ENCODE results near the gene RBFOX2.

The RBFOX2 gene

DNA sequence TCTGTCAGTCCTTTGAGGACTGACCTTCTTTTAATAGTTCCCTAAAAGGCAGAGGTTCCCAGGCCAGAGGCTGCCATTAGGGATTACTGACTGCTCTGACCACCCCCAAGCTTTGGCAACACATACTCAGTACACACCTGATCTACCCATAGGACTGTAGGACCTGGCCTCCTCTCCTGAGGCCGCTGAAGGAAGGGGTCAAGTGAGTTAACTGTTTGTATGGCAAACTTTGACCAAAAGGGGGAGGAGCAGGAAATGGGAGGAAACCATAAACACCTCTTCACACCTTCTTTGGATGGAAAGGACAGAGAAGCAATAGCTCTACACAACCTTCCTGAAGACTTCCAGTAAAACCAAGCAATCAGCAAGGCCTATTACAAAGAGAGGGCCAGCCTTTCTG, 207.0 kb downstream of the RBFOX2 start:
- no peak overlapping the region for H3K4me3 ChIP-seq (ENCODE audit: low read depth, low read length)
- H3K9me3 ChIP-seq (ENCODE audit: severe bottlenecking): no peaks in the 10 kb centered on the region
- no peak overlapping the region for H3K27ac ChIP-seq
- no peaks in the 10 kb centered on the region; the same call in 1 of the 2 replicates for H3K36me3 ChIP-seq
- TF ChIP-seq, protein P1, sequence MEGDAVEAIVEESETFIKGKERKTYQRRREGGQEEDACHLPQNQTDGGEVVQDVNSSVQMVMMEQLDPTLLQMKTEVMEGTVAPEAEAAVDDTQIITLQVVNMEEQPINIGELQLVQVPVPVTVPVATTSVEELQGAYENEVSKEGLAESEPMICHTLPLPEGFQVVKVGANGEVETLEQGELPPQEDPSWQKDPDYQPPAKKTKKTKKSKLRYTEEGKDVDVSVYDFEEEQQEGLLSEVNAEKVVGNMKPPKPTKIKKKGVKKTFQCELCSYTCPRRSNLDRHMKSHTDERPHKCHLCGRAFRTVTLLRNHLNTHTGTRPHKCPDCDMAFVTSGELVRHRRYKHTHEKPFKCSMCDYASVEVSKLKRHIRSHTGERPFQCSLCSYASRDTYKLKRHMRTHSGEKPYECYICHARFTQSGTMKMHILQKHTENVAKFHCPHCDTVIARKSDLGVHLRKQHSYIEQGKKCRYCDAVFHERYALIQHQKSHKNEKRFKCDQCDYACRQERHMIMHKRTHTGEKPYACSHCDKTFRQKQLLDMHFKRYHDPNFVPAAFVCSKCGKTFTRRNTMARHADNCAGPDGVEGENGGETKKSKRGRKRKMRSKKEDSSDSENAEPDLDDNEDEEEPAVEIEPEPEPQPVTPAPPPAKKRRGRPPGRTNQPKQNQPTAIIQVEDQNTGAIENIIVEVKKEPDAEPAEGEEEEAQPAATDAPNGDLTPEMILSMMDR (IDR thresholded peaks at IDR 0.05; ENCODE audit: low read depth, low read length): no peak
- no peaks in the 10 kb centered on the region for H3K27me3 ChIP-seq (ENCODE audit: insufficient read depth, low read depth, severe bottlenecking)
- DNase-seq: no peak

DNA sequence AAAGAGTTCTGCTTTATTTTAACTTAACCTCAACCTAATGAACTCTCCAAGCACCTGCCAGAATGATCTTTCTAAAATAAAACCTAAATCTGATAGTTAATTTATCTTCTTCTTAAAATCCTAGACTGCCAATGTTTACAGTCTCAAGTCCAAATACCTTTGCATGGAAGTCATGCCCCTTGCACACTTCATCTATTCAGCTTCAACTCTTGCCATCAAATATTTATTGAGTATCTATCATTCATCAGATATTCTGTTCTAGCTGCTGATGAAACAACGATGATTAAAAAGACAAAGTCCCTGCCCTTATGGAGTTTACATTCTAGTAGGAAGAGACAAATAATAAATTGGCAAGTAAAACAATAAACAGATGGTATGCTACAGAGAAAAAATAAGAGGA, 209.2 kb downstream of the RBFOX2 start:
- DNase-seq: no peak
- TF ChIP-seq, protein P1 (IDR thresholded peaks at IDR 0.05; ENCODE audit: low read depth, low read length): no peak
- H3K4me3 ChIP-seq (ENCODE audit: low read depth, low read length): no peak overlapping the region
- H3K36me3 ChIP-seq: no peaks in the 10 kb centered on the region; the same call in 1 of the 2 replicates
- no peaks in the 10 kb centered on the region for H3K27me3 ChIP-seq (ENCODE audit: insufficient read depth, low read depth, severe bottlenecking)
- H3K27ac ChIP-seq: no peak overlapping the region
- no peaks in the 10 kb centered on the region for H3K9me3 ChIP-seq (ENCODE audit: severe bottlenecking)

DNA sequence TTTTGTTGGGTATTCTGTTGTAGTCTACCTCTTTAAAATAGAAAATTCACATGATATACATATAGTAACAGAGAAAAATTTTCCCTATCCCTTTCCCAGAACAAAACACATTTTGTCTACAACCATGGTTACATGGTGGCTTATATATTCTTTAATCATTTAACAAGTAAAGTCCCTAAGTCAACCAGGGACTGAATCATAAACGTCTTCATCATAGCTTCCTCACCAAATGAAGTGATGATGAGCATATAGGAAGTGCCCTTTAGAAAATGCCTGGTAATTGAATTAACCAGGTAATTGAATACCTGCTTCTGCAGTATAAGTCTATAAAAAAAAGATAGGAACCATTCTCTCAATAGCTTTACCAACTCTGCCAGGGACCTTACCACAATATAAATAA, 209.7 kb downstream of the RBFOX2 start:
- no peak overlapping the region for H3K4me3 ChIP-seq (ENCODE audit: low read depth, low read length)
- H3K9me3 ChIP-seq (ENCODE audit: severe bottlenecking): no peaks in the 10 kb centered on the region
- no peaks in the 10 kb centered on the region for H3K27me3 ChIP-seq (ENCODE audit: insufficient read depth, low read depth, severe bottlenecking)
- no peaks in the 10 kb centered on the region; the same call in 1 of the 2 replicates for H3K36me3 ChIP-seq
- no peak for DNase-seq
- TF ChIP-seq, protein P1 (IDR thresholded peaks at IDR 0.05; ENCODE audit: low read depth, low read length): no peak
- no peak overlapping the region for H3K27ac ChIP-seq

DNA sequence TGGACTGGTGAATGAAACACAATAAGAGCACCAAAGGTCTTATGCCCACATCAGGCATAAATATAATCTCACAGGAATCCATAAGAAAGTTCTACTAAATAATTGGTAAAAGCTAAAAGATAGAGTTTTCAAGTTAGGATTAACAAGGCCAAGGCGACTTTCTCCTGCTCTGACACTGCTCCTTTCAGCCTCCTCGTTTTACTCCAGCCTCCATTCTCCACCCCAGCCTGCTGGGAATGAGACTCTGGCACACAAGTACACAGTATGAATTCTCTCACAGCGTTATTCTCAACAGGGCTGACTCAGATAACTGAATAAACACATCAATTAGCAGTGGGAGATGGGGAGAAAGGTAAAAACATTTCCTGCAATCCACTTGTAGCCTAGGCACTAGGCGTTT, 216.0 kb downstream of the RBFOX2 start:
- no peak for DNase-seq
- Histone ChIP-seq H3K4me3 (ENCODE audit: low read depth, low read length) (no peak overlapping the region), H3K9me3 (ENCODE audit: severe bottlenecking) (no peaks in the 10 kb centered on the region)

DNA sequence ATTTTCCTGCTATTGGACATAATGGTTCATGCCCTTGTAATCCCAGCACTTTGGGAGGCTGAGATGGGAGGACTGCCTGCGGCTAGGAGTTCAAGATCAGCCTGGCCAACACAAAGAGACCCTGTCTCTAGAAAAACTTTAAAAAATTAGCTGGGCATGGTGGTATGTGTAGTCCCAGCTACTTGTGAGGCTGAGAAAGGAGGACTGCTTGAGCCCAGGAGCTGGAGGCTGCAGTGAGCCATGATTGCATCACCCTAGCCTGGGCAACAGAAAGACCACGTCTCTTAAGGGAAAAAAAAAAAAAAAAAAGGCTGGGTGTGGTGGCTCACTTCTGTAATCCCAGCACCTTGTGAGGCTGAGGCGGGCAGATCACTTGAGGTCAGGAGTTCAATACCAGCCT, 217.0 kb downstream of the RBFOX2 start:
- TF ChIP-seq, protein P1 (IDR thresholded peaks at IDR 0.05; ENCODE audit: low read depth, low read length): no peak
- H3K4me3 ChIP-seq (ENCODE audit: low read depth, low read length): no peak overlapping the region
- no peak overlapping the region for H3K27ac ChIP-seq
- peaks cover 12% of the 10 kb centered on the region for H3K36me3 ChIP-seq
- no peaks in the 10 kb centered on the region for H3K9me3 ChIP-seq (ENCODE audit: severe bottlenecking)
- H3K27me3 ChIP-seq (ENCODE audit: insufficient read depth, low read depth, severe bottlenecking): no peaks in the 10 kb centered on the region
- no peak for DNase-seq

More for the DNA sequence above, 216.0 kb downstream of the RBFOX2 start:
- Histone ChIP-seq H3K36me3 (peaks cover 12% of the 10 kb centered on the region), H3K27ac (no peak overlapping the region), H3K27me3 (ENCODE audit: insufficient read depth, low read depth, severe bottlenecking) (no peaks in the 10 kb centered on the region)
- TF ChIP-seq, protein P1 (IDR thresholded peaks at IDR 0.05; ENCODE audit: low read depth, low read length): no peak

DNA sequence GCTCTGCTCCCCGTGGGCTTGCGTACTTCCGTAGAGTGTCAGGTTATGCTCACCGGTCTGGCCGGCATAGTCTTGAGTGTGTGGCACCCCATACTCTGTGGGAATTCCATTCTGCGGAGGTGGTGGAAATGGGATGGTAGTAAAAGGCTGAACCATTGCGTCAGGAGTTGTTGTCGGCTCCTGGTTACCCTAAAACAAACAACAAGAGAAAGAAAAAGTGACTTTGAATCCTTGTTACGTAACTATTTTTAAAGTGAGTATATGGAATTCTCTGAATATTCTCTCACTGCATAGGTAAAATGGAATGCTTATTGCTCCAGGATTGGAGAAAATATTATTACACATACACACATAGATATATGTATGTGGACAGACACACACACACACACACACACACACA, 218.8 kb downstream of the RBFOX2 start:
- H3K4me3 ChIP-seq (ENCODE audit: low read depth, low read length): no peak overlapping the region
- no peaks in the 10 kb centered on the region for H3K9me3 ChIP-seq (ENCODE audit: severe bottlenecking)
- TF ChIP-seq, protein P1 (IDR thresholded peaks at IDR 0.05; ENCODE audit: low read depth, low read length): no peak
- H3K27me3 ChIP-seq (ENCODE audit: insufficient read depth, low read depth, severe bottlenecking): no peaks in the 10 kb centered on the region
- no peak for DNase-seq
- peaks cover 12% of the 10 kb centered on the region for H3K36me3 ChIP-seq
- H3K27ac ChIP-seq: no peak overlapping the region
